CD1c-positive myeloid dendritic cell (primary cell): ENCODE results near the gene CDC42EP1.

Source experiments
- DNase-seq: peaks from one replicate; pipeline ENCODE4 v3.0.0-alpha.2; 2016; ENCODE audit errors: extremely low spot score

CDC42EP1 gene

GRCh38 chr22:37610480-37611129 lies 50.3 kb downstream of the CDC42EP1 start:
- peak; percentile 94 for DNase-seq

GRCh38 chr22:37611207-37611606 lies 50.9 kb downstream of the CDC42EP1 start:
- peak; percentile 35 for DNase-seq

- DNase-seq = no peak
These were observed 56.2 kb downstream of the CDC42EP1 start for GRCh38 chr22:37616201-37617083.

GRCh38 chr22:37617431-37617830 lies 57.2 kb downstream of the CDC42EP1 start:
- DNase-seq = no peak

GRCh38 chr22:37618072-37618656 lies 57.9 kb downstream of the CDC42EP1 start:
- DNase-seq = no peak

- no peak for DNase-seq
These were observed 58.4 kb downstream of the CDC42EP1 start for GRCh38 chr22:37618674-37619073.
